GM18498 (cell line): ENCODE measurements around the gene ARL16.
"Not testable (repeated sequence)": the region's sequence is repeated elsewhere in the genome, so short reads cannot be mapped to it uniquely, and the experiment has no call there.

Source experiments
- ATAC-seq: cut with Tn5 transposase; IDR thresholded peaks from one replicate; pipeline ENCODE4 v1.9.1; 2021; ENCODE audit warnings: mild to moderate bottlenecking, moderate library complexity; ENCODE audit not compliant: unreplicated experiment

Gene ARL16

DNA sequence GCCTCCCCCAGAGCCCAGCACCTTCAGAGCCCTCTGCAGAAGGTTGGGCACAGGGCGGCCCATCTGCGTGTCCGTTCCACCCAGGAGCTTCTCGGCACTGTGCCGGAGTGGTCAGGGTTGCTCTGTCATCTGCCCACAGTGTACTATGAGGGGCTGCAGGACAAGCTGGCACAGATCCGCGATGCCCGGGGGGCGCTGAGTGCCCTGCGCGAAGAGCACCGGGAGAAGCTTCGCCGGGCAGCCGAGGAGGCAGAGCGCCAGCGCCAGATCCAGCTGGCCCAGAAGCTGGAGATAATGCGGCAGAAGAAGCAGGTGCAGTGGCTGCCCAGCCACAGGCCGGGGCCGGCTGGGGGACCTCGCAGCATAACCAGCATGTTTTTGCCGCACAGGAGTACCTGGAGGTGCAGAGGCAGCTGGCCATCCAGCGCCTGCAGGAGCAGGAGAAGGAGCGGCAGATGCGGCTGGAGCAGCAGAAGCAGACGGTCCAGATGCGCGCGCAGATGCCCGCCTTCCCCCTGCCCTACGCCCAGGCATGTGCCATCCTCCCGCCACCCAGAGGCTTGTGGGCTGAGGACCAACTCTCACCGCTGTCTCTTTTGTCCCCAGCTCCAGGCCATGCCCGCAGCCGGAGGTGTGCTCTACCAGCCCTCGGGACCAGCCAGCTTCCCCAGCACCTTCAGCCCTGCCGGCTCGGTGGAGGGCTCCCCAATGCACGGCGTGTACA is 12.8 kb upstream of the ARL16 start:
- no peak for ATAC-seq

DNA sequence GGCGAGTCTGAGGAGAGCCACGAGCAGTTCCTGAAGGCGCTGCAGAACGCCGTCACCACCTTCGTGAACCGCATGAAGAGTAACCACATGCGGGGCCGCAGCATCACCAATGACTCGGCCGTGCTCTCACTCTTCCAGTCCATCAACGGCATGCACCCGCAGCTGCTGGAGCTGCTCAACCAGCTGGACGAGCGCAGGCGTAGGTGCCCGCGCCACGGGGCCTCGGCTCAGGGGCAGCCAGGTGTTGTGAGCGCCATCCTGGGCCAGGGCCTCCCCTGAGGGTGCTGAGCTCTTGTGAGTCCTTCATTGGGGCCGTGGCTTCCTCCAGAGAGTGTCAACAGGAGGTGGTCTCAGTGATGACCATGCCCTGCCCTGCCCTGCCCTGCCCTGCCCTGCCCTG is 12.2 kb upstream of the ARL16 start:
- no peak for ATAC-seq

DNA sequence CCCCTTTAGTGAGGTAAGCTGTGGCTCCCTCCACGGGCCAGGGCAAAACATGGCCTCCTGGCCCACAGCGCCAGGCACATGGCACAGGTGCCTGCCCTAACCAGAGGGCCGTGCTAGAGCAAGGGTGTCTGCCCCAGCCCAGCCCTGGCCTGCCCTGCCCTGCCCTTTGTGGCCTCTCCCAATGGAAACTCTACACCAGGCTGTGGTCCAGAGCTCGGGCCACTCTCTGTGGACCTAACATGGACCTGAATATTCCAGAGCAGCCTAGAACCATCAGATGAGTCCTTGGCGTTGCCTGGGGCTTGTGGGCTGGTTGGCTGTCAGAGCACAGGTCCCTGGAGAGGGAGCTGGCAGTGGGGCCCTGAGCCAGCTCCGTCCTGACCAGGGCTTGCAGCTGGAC is 11.6 kb upstream of the ARL16 start:
- no peak for ATAC-seq

GRCh38 chr17:81694810-81695209 is 11.2 kb upstream of the ARL16 start:
- no peak for ATAC-seq

DNA sequence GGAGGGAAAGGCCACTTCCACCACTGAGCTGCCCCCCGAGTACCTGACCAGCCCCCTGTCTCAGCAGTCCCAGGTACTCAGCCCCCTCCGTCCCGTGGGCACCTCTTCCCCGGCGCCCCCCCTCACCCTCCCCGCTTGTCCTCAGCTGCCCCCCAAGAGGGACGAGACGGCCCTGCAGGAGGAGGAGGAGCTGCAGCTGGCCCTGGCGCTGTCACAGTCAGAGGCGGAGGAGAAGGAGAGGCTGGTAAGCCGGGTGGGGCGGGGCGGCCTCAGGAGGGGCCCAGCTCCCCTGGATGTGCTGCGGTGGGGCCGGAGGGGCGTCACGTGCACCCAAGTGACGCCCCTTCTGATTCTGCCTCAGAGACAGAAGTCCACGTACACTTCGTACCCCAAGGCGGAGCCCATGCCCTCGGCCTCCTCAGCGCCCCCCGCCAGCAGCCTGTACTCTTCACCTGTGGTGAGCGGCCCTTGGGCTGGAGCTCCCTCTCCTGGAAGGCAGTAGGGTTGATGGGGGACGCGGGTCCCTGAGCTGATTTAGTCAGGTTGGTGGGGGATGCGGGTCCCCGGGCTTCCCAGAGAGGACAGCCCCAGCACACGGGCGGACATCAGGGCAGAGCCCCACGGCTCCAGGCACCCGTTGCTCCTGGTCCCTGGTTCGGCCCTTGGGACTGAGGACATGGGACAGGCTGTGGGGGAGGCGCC is 10.1 kb upstream of the ARL16 start:
- no peak for ATAC-seq

DNA sequence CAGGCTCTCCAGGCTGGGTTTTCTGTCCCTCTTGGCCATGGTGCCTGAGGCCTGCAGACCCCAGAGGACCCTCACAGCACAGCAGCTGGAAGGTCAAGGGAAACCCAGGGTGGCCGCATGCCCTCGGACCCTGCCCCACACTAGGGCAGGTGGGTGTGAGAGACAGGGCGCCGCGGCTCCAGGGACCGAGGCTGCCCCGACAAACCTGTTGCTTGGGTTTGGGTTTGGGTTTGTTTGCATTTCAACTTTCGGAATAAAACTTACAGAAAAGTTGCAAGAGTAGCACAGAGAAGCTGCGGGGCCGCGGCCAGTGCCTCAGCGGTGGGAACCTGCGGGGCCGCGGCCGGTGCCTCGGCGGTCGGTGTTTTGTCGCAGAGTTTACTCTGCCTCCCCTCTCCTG is 8.0 kb upstream of the ARL16 start:
- no peak for ATAC-seq

DNA sequence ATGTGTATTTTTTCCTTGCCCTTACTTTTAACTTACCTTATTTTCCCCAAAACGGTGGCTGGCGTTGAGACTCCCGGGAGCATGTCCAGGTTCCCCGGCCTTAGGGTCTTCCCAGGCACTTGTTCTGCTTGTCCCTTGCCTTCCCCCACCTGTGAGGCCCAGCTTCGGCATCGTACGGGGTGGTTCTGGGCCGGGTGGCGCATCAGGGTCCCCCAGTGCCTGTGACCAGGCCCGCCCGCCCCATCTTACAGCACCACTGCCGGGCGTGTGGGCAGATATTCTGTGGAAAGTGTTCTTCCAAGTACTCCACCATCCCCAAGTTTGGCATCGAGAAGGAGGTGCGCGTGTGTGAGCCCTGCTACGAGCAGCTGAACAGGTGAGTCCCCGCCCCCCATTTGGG is 7.6 kb upstream of the ARL16 start:
- no peak for ATAC-seq

- no peak for ATAC-seq
Measured at GRCh38 chr17:81690549-81690948, 7.0 kb upstream of the ARL16 start.

- ATAC-seq = no peak
Measured at GRCh38 chr17:81690066-81690465, 6.5 kb upstream of the ARL16 start.

DNA sequence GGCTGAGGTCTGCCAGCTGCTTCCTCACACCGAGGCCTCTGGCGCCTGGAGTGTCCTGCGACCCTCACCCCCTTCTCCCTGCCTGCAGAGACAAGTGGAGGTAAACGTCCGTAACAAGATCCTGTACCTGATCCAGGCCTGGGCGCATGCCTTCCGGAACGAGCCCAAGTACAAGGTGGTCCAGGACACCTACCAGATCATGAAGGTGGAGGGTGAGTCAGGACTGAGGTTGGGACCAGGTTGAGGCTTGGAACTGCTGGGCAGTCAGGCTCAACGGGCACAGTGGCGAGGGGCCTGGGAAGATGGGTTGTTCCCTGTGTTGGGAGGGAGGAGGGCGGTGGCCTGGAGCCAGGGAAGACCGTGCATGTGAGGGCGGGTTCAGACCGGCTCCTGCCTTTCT is 5.0 kb upstream of the ARL16 start:
- no peak for ATAC-seq

DNA sequence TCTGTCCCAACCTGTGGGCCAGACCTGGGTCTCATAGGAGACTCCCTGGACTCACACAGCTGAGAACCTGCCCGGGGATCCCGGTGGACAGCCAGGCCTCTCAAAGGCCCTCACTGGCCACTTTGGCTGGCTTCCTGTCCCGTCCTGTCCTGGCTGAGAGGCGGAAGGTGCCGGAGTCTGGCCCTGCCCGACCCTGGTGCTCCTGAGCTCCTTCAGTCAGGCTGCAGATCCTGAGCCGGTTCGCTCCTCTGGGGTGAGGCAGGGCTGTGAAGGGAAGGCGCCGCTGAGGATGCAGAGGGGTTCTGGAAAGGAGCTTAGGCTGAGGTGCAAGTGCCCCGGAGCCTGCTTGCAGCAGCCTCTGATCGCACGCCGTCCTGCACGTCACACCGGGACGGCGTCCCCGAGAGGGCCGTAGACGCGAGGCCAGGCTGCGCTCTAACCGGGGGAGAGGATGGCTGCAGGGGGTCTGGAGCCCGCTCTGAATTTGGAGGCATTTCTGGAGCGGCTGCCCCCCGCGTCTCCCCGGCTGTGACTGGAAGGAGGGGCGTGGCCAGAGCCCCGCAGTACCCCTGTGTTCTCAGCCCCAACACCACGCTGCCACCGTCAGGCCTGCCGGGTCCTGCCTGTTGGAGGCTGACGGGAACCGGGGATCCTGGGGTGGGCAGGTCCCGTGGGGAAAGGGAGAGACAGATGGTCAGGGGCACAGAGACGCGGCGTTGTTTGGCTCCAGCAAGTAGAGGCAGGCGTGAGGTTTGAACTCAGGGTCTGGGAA is 4.4 kb upstream of the ARL16 start:
- ATAC-seq = no peak

DNA sequence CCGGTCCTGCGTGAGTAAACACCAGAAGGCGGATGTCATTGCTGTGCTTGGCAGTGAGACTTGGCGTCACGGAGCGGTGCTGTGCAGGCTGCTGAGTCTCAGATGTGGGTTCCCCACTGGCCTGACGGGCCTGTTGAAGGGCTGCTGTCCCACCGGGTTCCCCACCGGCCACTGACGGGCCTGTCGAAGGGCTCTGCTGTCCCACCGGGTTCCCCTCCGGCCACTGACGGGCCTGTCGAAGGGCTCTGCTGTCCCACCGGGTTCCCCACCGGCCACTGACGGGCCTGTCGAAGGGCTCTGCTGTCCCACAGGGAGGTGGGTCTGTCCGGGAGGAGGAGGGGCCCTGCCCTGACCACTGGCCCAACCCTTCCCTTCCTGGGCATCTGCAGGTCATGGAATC is 3.0 kb upstream of the ARL16 start:
- no peak for ATAC-seq

DNA sequence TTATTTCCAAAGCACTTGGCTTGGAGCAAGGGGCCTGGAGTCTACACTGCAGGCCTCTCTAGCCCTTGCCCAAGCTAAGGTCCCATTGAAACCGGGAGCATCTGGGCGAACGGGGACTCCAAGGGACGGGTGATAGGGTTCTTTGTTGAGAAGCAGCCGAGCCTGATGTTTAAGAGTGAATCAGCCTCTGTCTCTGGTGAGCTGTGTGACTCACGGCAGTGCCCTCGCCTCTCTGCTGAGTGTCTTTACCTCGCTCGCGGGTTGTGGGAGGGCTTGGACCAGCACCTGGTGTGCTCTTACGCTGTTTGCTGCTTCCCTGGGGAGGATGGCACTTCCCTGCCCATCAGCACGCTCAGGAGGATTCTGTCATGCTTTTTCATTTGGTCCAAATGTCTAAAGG is 1.5 kb upstream of the ARL16 start:
- ATAC-seq = no peak

- no peak for ATAC-seq
Measured at GRCh38 chr17:81684442-81684911, 880 bp upstream of the ARL16 start.

- ATAC-seq = no peak
Measured at GRCh38 chr17:81683208-81683583, 401 bp downstream of the ARL16 start.

- no peak for ATAC-seq
Measured at GRCh38 chr17:81682565-81683207, 911 bp downstream of the ARL16 start.

DNA sequence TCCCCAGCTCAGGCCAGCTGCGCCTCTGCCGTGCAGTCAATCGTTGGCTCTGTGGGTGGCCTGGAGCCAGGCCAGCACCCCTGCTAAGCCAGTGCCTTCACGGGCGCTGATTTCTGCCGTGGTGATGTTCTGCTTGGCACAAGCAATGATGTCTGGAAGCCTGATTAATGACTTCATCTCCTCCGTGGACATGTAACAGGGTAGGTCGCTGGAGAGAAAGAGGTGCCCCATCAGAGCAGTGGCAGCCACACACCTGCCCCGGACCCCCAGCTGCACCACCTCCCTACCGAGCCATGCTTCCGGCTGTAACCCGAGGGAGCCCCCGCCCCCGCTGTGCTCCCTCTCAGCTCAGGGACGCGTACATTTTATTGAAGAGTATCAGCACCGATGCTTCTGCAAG is 1.9 kb downstream of the ARL16 start:
- no peak for ATAC-seq

- ATAC-seq = no peak
Measured at GRCh38 chr17:81680150-81680549, 3.4 kb downstream of the ARL16 start.

DNA sequence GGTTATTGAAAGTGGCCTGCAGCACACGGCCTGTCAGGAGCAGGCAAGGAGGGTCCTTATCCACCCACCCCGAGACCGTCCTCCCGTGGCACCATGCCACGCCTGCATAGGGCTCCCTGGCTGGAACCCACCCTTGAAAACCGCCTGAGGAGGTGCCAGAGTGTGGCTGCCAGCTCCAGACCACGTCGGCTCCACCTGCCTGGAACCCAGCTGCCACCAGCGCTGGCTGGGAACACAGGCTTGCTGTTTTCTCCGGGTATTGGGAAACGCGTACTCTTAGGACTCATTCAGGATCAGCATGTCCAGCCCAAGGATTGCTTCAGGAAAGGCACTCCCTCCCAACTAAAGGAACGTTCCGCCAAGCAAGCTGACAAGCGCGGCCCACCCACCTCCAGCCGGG is 6.7 kb downstream of the ARL16 start:
- ATAC-seq = no peak

DNA sequence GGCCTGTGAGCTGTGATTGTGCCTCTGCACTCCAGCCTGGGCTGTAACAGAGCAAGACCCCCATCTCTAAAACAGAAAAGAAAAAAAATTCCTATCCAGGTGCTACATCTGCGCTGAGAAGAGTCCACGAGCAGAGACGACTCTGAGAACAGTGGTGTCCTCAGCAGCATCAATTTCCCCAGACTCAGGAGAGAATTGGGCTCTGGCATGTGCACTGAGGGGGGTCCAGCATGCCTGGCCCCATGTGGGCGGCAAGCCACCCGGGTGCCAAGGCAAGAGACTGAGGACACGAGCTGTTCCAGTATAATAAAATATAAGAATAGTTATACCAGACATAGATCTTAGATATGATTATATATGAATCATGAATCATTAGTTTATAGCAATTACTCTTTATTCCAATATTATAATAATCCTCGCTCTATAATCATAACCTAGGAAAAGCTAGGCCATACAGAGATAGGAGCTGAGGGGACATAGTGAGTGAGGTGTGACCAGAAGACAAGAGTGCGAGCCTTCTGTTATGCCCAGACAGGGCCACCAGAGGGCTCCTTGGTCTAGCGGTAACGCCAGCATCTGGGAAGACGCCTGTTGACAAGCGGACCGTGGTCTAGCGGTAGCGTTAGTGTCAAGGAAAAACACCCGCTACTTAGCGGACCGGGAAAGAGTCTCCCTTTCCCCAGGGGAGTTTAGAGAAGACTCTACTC is 7.9 kb downstream of the ARL16 start:
- not testable (repeated sequence) for ATAC-seq
